Ishikawa (cell line): ENCODE results near the gene MARK3.
A peak's percentile ranks its signal among the peaks of the same experiment; 100 is the strongest.

ENCODE experiments used
- CEBPB ChIP-seq: IDR thresholded peaks from 2 replicates; pipeline ENCODE4 v1.6.1; 2012
- CREB1 ChIP-seq: IDR thresholded peaks from 2 replicates; pipeline ENCODE4 v1.6.1; 2012; ENCODE audit warnings: low read depth
- EGR1 ChIP-seq: IDR thresholded peaks from 2 replicates; pipeline ENCODE4 v1.6.1; 2012
- EP300 ChIP-seq: IDR thresholded peaks from 2 replicates; pipeline ENCODE4 v1.6.1; 2012; ENCODE audit warnings: borderline replicate concordance
- FOXM1 ChIP-seq: IDR thresholded peaks from 2 replicates; pipeline ENCODE4 v1.6.1; 2012; ENCODE audit warnings: low read depth, borderline replicate concordance
- MAX ChIP-seq: IDR thresholded peaks from 2 replicates; pipeline ENCODE4 v1.6.1; 2012
- NFIC ChIP-seq: IDR thresholded peaks from 2 replicates; pipeline ENCODE4 v1.6.1; 2012
- RAD21 ChIP-seq: IDR thresholded peaks from 2 replicates; pipeline ENCODE4 v1.6.1; 2012; ENCODE audit warnings: low read depth
- REST ChIP-seq: IDR thresholded peaks from 2 replicates; pipeline ENCODE4 v1.6.1; 2012; ENCODE audit warnings: low read depth, mild to moderate bottlenecking
- TAF1 ChIP-seq: IDR thresholded peaks from 2 replicates; pipeline ENCODE4 v1.6.1; 2012; ENCODE audit warnings: low read depth, mild to moderate bottlenecking
- TCF12 ChIP-seq: IDR thresholded peaks from 2 replicates; pipeline ENCODE4 v1.6.1; 2012; ENCODE audit warnings: low read depth
- TEAD4 ChIP-seq: IDR thresholded peaks from 2 replicates; pipeline ENCODE4 v1.6.1; 2012
- USF1 ChIP-seq: IDR thresholded peaks from 2 replicates; pipeline ENCODE4 v1.6.1; 2012
- YY1 ChIP-seq: IDR thresholded peaks from 2 replicates; pipeline ENCODE4 v1.6.1; 2012; ENCODE audit warnings: low read depth
- ZBTB7A ChIP-seq: IDR thresholded peaks from 2 replicates; pipeline ENCODE4 v1.6.1; 2012; ENCODE audit warnings: low read depth

The MARK3 gene

GRCh38 chr14:103548463-103549351 lies 163.5 kb downstream of the MARK3 start:
- no peak for TF ChIP-seq YY1
- TF ChIP-seq FOXM1 = no peak
- no peak for TF ChIP-seq ZBTB7A
- no peak for TF ChIP-seq TAF1
- no peak for TF ChIP-seq CEBPB
- TF ChIP-seq REST = no peak
- no peak for TF ChIP-seq TCF12
- no peak for TF ChIP-seq RAD21
- TF ChIP-seq TEAD4 = no peak
- TF ChIP-seq CREB1 = no peak
- TF ChIP-seq EGR1 = no peak
- no peak for TF ChIP-seq USF1
- TF ChIP-seq MAX = no peak
- TF ChIP-seq NFIC = no peak
- no peak for TF ChIP-seq EP300

- no peak for TF ChIP-seq MAX
- no peak for TF ChIP-seq YY1
- no peak for TF ChIP-seq EP300
- TF ChIP-seq CEBPB = no peak
- TF ChIP-seq USF1 = no peak
- no peak for TF ChIP-seq EGR1
- TF ChIP-seq FOXM1 = no peak
- no peak for TF ChIP-seq TEAD4
Measured at GRCh38 chr14:103549361-103550311, 164.4 kb downstream of the MARK3 start.

- no peak for TF ChIP-seq TAF1
- peak; percentile 31; the same call in 1 of the 2 replicates for TF ChIP-seq RAD21
- peak; percentile 99 for TF ChIP-seq TCF12
- TF ChIP-seq FOXM1 = peak; percentile 83
- TF ChIP-seq NFIC = peak; percentile 86
- no peak for TF ChIP-seq USF1
- peak; percentile 35 for TF ChIP-seq MAX
- TF ChIP-seq EP300 = peak; percentile 94
- TF ChIP-seq CEBPB = peak; percentile 21; the same call in 1 of the 2 replicates
- peak; percentile 73 for TF ChIP-seq TEAD4
- TF ChIP-seq ZBTB7A = peak; percentile 73; the same call in 1 of the 2 replicates
- no peak for TF ChIP-seq REST
- TF ChIP-seq YY1 = peak; percentile 16; the same call in 1 of the 2 replicates
Measured at GRCh38 chr14:103550451-103551337, 165.5 kb downstream of the MARK3 start.

- no peak for TF ChIP-seq ZBTB7A
- no peak for TF ChIP-seq NFIC
- TF ChIP-seq USF1 = no peak
- no peak for TF ChIP-seq MAX
Measured at GRCh38 chr14:103551338-103551762, 166.1 kb downstream of the MARK3 start.
